Measurements from ENCODE around the gene TENM4. TPM values are rescaled to one million over a fixed set of nuclear protein-coding genes. Genes with fewer than 3 reads are reported as not detected.

TENM4 gene
- total and polyA plus RNA-seq, 10 of the 15 experiments (the other 5 are each of a cell fraction or from before 2014, with no cell fraction given) = 0.03 to 0.12 (median 0.06) TPM; not detected in 7

GRCh38 chr11:79461144-79461543, 20.3 kb upstream of the TENM4 start (continued):
- TF ChIP-seq, protein P1, sequence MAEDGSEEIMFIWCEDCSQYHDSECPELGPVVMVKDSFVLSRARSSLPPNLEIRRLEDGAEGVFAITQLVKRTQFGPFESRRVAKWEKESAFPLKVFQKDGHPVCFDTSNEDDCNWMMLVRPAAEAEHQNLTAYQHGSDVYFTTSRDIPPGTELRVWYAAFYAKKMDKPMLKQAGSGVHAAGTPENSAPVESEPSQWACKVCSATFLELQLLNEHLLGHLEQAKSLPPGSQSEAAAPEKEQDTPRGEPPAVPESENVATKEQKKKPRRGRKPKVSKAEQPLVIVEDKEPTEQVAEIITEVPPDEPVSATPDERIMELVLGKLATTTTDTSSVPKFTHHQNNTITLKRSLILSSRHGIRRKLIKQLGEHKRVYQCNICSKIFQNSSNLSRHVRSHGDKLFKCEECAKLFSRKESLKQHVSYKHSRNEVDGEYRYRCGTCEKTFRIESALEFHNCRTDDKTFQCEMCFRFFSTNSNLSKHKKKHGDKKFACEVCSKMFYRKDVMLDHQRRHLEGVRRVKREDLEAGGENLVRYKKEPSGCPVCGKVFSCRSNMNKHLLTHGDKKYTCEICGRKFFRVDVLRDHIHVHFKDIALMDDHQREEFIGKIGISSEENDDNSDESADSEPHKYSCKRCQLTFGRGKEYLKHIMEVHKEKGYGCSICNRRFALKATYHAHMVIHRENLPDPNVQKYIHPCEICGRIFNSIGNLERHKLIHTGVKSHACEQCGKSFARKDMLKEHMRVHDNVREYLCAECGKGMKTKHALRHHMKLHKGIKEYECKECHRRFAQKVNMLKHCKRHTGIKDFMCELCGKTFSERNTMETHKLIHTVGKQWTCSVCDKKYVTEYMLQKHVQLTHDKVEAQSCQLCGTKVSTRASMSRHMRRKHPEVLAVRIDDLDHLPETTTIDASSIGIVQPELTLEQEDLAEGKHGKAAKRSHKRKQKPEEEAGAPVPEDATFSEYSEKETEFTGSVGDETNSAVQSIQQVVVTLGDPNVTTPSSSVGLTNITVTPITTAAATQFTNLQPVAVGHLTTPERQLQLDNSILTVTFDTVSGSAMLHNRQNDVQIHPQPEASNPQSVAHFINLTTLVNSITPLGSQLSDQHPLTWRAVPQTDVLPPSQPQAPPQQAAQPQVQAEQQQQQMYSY (CRISPR knock-in tag; IDR thresholded peaks at IDR 0.05) = no peak
- no peak for TF ChIP-seq POLR2A (IDR thresholded peaks at IDR 0.05; ENCODE audit: low read depth, low read length)
- TF ChIP-seq SMC3 (IDR thresholded peaks at IDR 0.05; ENCODE audit: borderline replicate concordance, low read length) = peak; percentile 39; the same call in 1 of the 2 replicates

- 30% methylated on average over 5 of the region's 5 CpGs for WGBS (ENCODE audit: insufficient coverage, insufficient replicate concordance, low lambda C conversion rate, missing lambda C conversion rate)
- H3K9me3 ChIP-seq (replicated peaks; ENCODE audit: control insufficient read depth, insufficient read depth, low read length) = no peaks in the 10 kb centered on the region
- no TSS peak for BruUV-seq (replicated peaks)
- intact Hi-C loops (cut with micrococcal nuclease; ENCODE audit: unreplicated experiment) = no loop called here
- H3K4me3 ChIP-seq = no peak overlapping the region
- ChIA-PET POLR2A (no interaction called here), SMC1A (ENCODE audit: uncharacterized antibody, unreplicated experiment) (interaction anchor here (0.6 to 1.9 kb wide), 5 partner anchors 11 to 206 kb away, joined by 3 to 9 read pairs (median 3); no protein-coding TSS in a partner anchor), RAD21 (ENCODE audit: unreplicated experiment) (interaction anchor here (0.8 to 4.5 kb wide), 3 partner anchors 35 to 58 kb away, joined by 3 to 21 read pairs (median 5); no protein-coding TSS in a partner anchor), CTCF (interaction anchor here (0.6 to 11.3 kb wide), 5 partner anchors 19 to 813 kb away, joined by 3 to 124 read pairs (median 5); partner anchors contain the start of gene TENM4)
- no peaks in the 10 kb centered on the region for H3K4me1 ChIP-seq (ENCODE audit: control insufficient read depth, insufficient read depth, low read length)
- no peaks in the 10 kb centered on the region for H3K79me2 ChIP-seq (ENCODE audit: control insufficient read depth, insufficient read depth, low read length)
- TF ChIP-seq EGR1 (IDR thresholded peaks at IDR 0.05; ENCODE audit: borderline replicate concordance in 1 of 2, low read depth in 2 of 2, low read length in 2 of 2) = no peak
- no peak for TF ChIP-seq CREB1 (IDR thresholded peaks at IDR 0.05; ENCODE audit: low read depth)
- no peak for TF ChIP-seq RELB (IDR thresholded peaks at IDR 0.05; ENCODE audit: low read depth)
- no peaks in the 10 kb centered on the region; a peak in 2 of 4 replicates for H3K27me3 ChIP-seq (replicated peaks in 1 of 2; ENCODE audit: control insufficient read depth in 2 of 2, insufficient read depth in 2 of 2, low read length in 1 of 2)
- no peak overlapping the region for H3K9ac ChIP-seq (ENCODE audit: control insufficient read depth, insufficient read depth, low read length)
- in situ Hi-C loops (cut with MboI) = no loop called here
- FAIRE-seq = no peak
- H4K20me1 ChIP-seq (ENCODE audit: control insufficient read depth, insufficient read depth) = no peaks in the 10 kb centered on the region
- H2AFZ ChIP-seq (ENCODE audit: control insufficient read depth, low read depth, low read length) = no peak overlapping the region
- no peak for DNase-seq (ENCODE audit: low read depth, low spot score)
- H3K36me3 ChIP-seq (ENCODE audit: control insufficient read depth in 2 of 2, insufficient read depth in 2 of 2, low read length in 1 of 2) = no peaks in the 10 kb centered on the region
- ATAC-seq = peak; percentile 75
- H3K4me2 ChIP-seq (ENCODE audit: control insufficient read depth, insufficient read depth) = no peak overlapping the region
- no peak overlapping the region for H3K27ac ChIP-seq (ENCODE audit: control insufficient read depth, insufficient read depth)
These were observed 17.9 kb upstream of the TENM4 start for GRCh38 chr11:79458709-79459108.
